NCI-H524 (cell line): ENCODE data around the gene KCNMB3.
"Not testable (repeated sequence)": the region's sequence is repeated elsewhere in the genome, so short reads cannot be mapped to it uniquely, and the experiment has no call there.

Experiments
- DNase-seq, 2 experiments: peaks; one replicate each; lab custom pipeline; 2025; lab: John Stamatoyannopoulos, UW

Gene KCNMB3

GRCh38 chr3:179250803-179251476 is at the start of gene KCNMB3:
Gene KCNMB3 (minus strand): TSS chr3:179251114. CDS start chr3:179250990, 124 bp downstream.
- no peak for DNase-seq

GRCh38 chr3:179299999-179300613 is 49.2 kb upstream of the KCNMB3 start:
- DNase-seq: no peak

- DNase-seq: no peak
These were observed 48.4 kb upstream of the KCNMB3 start for GRCh38 chr3:179299316-179299715.

GRCh38 chr3:179297971-179298725 is 47.2 kb upstream of the KCNMB3 start:
- peak in 1 of 2 experiments; percentile 65 for DNase-seq

GRCh38 chr3:179292450-179292849 is 41.5 kb upstream of the KCNMB3 start:
- DNase-seq: no peak

- no peak for DNase-seq
These were observed 38.4 kb upstream of the KCNMB3 start for GRCh38 chr3:179289295-179289694.

- DNase-seq: no peak
These were observed 37.9 kb upstream of the KCNMB3 start for GRCh38 chr3:179288845-179289244.

GRCh38 chr3:179286331-179286730 is 35.4 kb upstream of the KCNMB3 start:
- no peak for DNase-seq

GRCh38 chr3:179281825-179282224 is 30.9 kb upstream of the KCNMB3 start:
- DNase-seq: no peak

- no peak for DNase-seq
These were observed 28.9 kb upstream of the KCNMB3 start for GRCh38 chr3:179279837-179280236.

- DNase-seq: no peak
These were observed 28.2 kb upstream of the KCNMB3 start for GRCh38 chr3:179278932-179279693.

GRCh38 chr3:179278151-179278550 is 27.2 kb upstream of the KCNMB3 start:
- no peak for DNase-seq

- no peak for DNase-seq
These were observed 25.8 kb upstream of the KCNMB3 start for GRCh38 chr3:179276743-179277142.

- DNase-seq: no peak
These were observed 25.1 kb upstream of the KCNMB3 start for GRCh38 chr3:179276001-179276400.

- DNase-seq: not testable (repeated sequence)
These were observed 23.5 kb upstream of the KCNMB3 start for GRCh38 chr3:179274434-179274833.

- peak in 1 of 2 experiments; percentile 36 for DNase-seq
These were observed 21.5 kb upstream of the KCNMB3 start for GRCh38 chr3:179272385-179272784.

GRCh38 chr3:179269152-179269707 is 18.3 kb upstream of the KCNMB3 start:
- no peak for DNase-seq

GRCh38 chr3:179268400-179269051 is 17.6 kb upstream of the KCNMB3 start:
- DNase-seq: no peak

- DNase-seq: no peak
These were observed 15.8 kb upstream of the KCNMB3 start for GRCh38 chr3:179266701-179267211.

GRCh38 chr3:179265875-179266274 is 15.0 kb upstream of the KCNMB3 start:
- no peak for DNase-seq

- no peak for DNase-seq
These were observed 14.2 kb upstream of the KCNMB3 start for GRCh38 chr3:179265092-179265491.
